Stomach (tissue), 4 donors: ENCODE measurements around the gene ZFPM1.

Experiments
- POLR2A ChIP-seq, 4 donors: fragments of 450-650 bp; IDR thresholded peaks; one replicate each; pipeline ENCODE4 v1.6.1; 2016; ENCODE audit warnings: antibody characterized with exemption in 4 of 4, control low read depth in 2 of 4, mild to moderate bottlenecking in 1 of 4, moderate library complexity in 1 of 4
- POLR2AphosphoS5 ChIP-seq, 3 donors: sonication (generic); formaldehyde crosslinking; IDR thresholded peaks; one replicate each; pipeline ENCODE4 v1.6.1; 2016; ENCODE audit warnings: antibody characterized with exemption in 3 of 3

- no peak for TF ChIP-seq POLR2AphosphoS5 (IDR thresholded peaks at IDR 0.05)
- no peak for TF ChIP-seq POLR2A (IDR thresholded peaks at IDR 0.05)
Observed at GRCh38 chr16:88566158-88566557, 113.1 kb downstream of the ZFPM1 start.
